HG02798 (cell line): ENCODE results near the gene SNRNP48.
A peak's percentile ranks its signal among the peaks of the same experiment; 100 is the strongest.

ENCODE experiments used
- ATAC-seq: cut with Tn5 transposase; IDR thresholded peaks from one replicate; pipeline ENCODE4 v1.9.1; 2021; ENCODE audit warnings: mild to moderate bottlenecking; ENCODE audit not compliant: unreplicated experiment, poor library complexity

SNRNP48 gene

GRCh38 chr6:7639427-7639826 is 49.4 kb downstream of the SNRNP48 start:
- ATAC-seq: no peak

- ATAC-seq: no peak
Measured at GRCh38 chr6:7640016-7640415, 50.0 kb downstream of the SNRNP48 start.

- no peak for ATAC-seq
Measured at GRCh38 chr6:7640607-7641577, 50.9 kb downstream of the SNRNP48 start.

- ATAC-seq: no peak
Measured at GRCh38 chr6:7642791-7643190, 52.8 kb downstream of the SNRNP48 start.

GRCh38 chr6:7644417-7644816 is 54.4 kb downstream of the SNRNP48 start:
- no peak for ATAC-seq

GRCh38 chr6:7646394-7646793 is 56.4 kb downstream of the SNRNP48 start:
- no peak for ATAC-seq

GRCh38 chr6:7647504-7647903 is 57.5 kb downstream of the SNRNP48 start:
- peak; percentile 53 for ATAC-seq

GRCh38 chr6:7649037-7649810 is 59.2 kb downstream of the SNRNP48 start:
- ATAC-seq: no peak

- no peak for ATAC-seq
Measured at GRCh38 chr6:7650878-7651277, 60.9 kb downstream of the SNRNP48 start.

- no peak for ATAC-seq
Measured at GRCh38 chr6:7652957-7653356, 63.0 kb downstream of the SNRNP48 start.

- no peak for ATAC-seq
Measured at GRCh38 chr6:7656355-7656754, 66.4 kb downstream of the SNRNP48 start.

GRCh38 chr6:7658543-7658942 is 68.5 kb downstream of the SNRNP48 start:
- ATAC-seq: no peak

GRCh38 chr6:7661364-7661763 is 71.4 kb downstream of the SNRNP48 start:
- ATAC-seq: no peak
